ENCODE results near the gene LAMA1.

- TF ChIP-seq CTCF (IDR thresholded peaks at IDR 0.05) (no peak), POLR2A (IDR thresholded peaks at IDR 0.05) (no peak), EP300 (IDR thresholded peaks at IDR 0.05) (no peak)
Measured at GRCh38 chr18:7065736-7066135, 51.9 kb downstream of the LAMA1 start.

All from tibial nerve (tissue), 4 donors.